NCI-H2196 treated with DMSO at 0.1 percent for 48 hours (cell line): ENCODE measurements around the gene OR2W3.
"Not testable (repeated sequence)": the region's sequence is repeated elsewhere in the genome, so short reads cannot be mapped to it uniquely, and the experiment has no call there.

Source experiments
- DNase-seq: peaks from one replicate; lab custom pipeline; 2025; ENCODE audit not compliant: unreplicated experiment; lab: John Stamatoyannopoulos, UW

The OR2W3 gene

DNA sequence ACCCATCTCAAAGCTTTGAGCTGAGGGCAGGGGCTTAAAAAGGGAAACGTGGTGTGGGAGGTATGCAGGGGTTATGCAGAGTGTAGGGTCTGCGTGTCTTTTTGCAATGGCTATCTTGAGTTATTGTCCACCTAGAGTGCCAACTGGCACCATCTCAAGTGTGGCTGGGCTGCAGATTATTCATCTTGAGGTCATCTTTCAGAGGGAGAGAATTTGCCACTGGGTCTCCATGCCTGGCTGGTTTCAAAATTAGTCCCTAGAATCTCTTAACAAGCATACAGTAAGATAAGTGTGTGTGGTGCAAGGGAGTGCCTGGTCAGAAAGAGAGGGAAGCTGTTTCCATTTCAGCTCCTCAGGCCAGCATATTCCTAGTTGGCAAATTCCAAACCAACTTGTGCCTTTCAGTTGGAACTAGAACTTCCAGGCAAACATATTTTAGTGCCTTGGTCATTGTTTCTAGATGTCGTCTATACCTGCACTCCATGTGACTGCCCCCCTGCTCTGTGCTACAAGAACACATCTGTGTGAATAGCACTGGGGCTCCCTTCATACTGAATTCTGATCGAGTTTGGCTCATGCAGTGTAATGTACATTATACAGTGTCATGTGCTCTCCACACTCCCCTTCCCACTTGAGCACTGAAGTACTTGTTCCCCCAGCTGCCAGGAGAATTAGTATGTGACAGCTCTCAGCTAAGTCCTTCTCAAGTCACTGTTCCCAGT is 19.7 kb downstream of the OR2W3 start:
- no peak for DNase-seq

DNA sequence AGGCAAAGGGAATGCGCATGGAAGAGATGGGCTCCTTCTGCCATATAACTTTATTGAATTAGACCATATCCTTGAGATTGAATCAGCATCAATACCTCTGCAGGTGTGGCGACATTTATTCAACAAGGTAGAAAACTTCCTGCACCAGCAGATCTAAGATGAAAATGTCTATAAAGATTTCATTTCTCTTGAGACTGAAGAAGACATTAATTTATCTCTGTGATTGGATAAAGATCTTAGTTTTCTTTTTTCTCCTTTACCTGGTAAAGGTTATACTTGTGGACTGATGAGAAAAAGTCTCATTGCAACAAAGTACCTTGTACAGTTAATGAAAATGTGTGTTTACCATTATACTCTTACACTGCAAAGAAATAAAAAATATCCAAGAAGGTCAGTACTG is 24.6 kb downstream of the OR2W3 start, which contains the start of gene OR2T8:
Gene OR2T8 (plus strand): TSS at position 301 of the 400 bp plus-strand sequence. CDS start 766 bp downstream, outside the sequence.
- no peak for DNase-seq

DNA sequence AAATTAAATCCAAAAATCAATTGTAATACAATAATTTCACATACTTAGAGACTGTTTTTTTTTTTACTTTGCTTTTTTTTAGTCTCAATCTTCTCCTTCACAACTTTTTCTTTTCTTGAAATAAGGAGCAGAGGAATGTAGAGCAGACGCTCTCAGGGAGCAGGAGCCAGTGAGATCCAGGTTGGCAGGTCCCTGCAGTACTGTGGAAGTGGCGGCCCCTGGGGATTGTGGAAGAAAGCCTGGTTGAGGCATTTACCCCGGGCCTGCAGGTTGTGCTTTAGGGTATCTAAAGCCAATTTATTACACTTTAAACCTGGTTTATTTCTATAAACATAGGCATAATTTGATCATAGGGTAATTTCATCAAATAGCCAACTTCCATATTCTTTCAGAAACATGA is 28.6 kb downstream of the OR2W3 start:
- no peak for DNase-seq

DNA sequence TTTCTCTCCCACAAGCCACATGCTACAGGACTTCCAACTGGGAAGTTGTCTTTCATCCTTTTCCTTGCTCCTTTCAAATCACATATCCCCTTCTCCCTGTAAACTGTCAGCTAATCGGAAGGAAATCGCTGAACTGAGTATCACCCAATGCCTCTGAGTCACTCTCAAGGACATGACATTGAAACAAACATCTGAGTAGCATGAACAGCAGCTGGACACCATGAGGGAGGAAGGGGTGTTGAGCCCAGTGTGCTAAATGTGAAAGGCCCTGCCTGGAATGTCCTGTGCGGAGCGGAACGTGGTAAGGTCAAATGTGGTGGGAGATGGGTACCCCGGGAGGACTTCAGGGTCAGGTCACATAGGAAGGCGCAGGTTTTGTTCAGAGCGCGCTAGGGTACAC is 29.5 kb downstream of the OR2W3 start, which contains the start of gene OR2AJ1:
Gene OR2AJ1 (plus strand): TSS at position 22 of the 400 bp plus-strand sequence. CDS start 8,880 bp downstream, outside the sequence.
- no peak for DNase-seq

DNA sequence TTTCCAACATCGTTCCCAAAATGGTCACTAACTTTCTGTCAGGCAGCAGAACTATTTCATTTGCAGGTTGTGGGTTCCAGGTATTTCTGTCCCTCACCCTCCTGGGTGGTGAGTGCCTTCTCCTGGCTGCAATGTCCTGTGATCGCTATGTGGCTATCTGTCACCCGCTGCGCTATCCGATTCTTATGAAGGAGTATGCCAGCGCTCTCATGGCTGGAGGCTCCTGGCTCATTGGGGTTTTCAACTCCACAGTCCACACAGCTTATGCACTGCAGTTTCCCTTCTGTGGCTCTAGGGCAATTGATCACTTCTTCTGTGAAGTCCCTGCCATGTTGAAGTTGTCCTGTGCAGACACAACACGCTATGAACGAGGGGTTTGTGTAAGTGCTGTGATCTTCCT is 38.6 kb downstream of the OR2W3 start:
- DNase-seq = no peak

DNA sequence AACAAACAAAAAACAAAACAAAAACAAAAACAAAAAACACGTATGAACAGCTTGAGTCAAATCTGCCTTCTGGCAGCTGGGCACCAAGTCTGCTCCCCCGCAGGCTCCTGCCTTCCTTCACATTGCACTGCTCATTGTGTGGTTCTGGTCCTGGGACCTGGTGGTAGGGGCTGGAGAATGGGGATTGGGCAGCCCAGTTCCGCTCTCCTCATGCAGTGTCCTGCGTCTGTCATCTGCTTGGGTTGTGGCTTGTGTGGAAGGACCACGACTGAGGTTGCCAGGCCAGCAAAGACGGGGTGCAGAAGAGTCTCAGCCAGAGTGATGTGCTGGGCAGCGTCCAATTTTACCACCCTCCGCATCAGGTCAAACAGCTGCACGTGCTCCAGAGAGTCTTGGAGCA is 40.4 kb downstream of the OR2W3 start:
- no peak for DNase-seq

DNA sequence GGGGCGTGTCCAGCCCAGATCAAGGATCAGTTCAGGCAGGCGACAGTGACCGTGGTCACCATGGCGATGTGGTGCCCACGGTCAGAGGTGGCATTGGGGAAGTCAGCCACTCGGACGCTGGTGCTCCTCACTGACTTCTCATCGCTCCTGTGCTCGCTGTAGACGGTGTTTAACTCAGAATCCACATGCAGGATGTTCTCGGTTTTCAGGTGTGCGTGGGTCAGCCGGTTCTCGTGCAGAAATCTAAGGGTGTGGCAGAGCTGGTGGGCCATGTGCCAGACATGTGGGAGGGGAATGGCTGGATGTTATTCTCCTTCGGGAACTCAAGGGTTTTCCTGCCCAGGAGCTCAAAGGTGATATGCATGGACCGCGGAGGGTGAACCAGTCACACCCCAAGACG is 41.0 kb downstream of the OR2W3 start:
- DNase-seq = no peak

DNA sequence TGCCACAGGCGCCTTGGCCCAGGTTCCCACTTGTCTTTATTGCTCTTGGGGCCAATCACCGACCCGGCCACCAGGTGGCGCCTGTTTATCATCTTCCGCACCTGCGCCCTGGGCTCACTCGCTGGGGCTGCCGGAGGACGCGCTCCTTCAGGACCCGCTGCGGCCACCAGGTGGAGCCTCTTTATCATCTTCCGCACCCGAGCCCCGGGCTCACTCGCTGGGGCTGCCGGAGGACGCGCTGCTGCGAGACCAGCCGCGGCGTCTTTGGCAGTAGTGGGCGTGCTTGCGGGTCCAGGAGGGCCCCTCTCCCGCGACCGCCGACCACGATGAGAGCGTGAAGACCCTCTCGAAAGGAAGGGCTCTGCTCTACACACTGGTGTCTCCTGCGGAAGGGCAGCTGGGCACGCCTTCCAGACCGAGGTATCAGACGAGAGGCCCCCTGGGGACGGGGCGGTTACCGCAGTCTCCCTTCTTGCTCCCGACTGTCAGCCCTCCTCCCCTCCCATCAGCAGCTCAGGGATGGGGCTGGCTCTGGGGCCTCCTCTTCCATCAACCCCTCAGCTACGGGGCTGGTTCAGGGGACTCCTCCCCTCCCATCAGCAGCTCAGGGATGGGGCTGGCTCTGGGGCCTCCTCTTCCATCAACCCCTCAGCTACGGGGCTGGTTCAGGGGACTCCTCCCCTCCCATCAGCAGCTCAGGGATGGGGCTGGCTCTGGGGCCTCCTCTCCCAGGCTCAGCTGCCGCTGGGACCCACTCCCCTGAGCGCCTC is 41.8 kb downstream of the OR2W3 start:
- not testable (repeated sequence) for DNase-seq

DNA sequence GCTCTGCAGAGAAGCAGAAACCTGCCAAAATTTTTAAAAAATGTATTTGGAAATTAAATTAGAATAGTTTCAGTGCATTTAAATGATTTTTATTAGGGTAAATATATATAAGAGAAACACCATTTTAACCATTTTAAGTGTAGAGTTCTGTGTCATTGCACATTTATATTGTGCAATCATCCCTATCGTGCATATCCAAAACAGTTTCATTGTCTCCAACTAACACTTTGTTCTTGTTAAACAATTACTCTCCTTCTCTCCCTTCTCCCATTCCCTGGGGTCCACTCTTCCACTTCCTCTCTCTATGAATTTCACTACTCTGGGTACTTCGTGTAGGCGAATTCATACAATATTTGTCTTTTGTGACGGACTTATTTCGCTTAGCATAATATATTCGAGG is 47.2 kb downstream of the OR2W3 start:
- DNase-seq = no peak
